ENCODE data around the gene LPIN3.

- TF ChIP-seq, protein P1, sequence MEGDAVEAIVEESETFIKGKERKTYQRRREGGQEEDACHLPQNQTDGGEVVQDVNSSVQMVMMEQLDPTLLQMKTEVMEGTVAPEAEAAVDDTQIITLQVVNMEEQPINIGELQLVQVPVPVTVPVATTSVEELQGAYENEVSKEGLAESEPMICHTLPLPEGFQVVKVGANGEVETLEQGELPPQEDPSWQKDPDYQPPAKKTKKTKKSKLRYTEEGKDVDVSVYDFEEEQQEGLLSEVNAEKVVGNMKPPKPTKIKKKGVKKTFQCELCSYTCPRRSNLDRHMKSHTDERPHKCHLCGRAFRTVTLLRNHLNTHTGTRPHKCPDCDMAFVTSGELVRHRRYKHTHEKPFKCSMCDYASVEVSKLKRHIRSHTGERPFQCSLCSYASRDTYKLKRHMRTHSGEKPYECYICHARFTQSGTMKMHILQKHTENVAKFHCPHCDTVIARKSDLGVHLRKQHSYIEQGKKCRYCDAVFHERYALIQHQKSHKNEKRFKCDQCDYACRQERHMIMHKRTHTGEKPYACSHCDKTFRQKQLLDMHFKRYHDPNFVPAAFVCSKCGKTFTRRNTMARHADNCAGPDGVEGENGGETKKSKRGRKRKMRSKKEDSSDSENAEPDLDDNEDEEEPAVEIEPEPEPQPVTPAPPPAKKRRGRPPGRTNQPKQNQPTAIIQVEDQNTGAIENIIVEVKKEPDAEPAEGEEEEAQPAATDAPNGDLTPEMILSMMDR (conservative IDR thresholded peaks at IDR 0.05; ENCODE audit: low read depth, low read length): no peak
- no peak for TF ChIP-seq POLR2A (IDR thresholded peaks at IDR 0.05; ENCODE audit: low read depth, low read length)
- TF ChIP-seq RFX5 (IDR thresholded peaks at IDR 0.05; ENCODE audit: low read depth, low read length): no peak
- no peak for TF ChIP-seq MAFK (IDR thresholded peaks at IDR 0.05; ENCODE audit: low read depth, low read length)
- no peak for TF ChIP-seq RCOR1 (IDR thresholded peaks at IDR 0.05; ENCODE audit: insufficient replicate concordance, low read length)
- TF ChIP-seq CEBPB (IDR thresholded peaks at IDR 0.05; ENCODE audit: low read depth, low read length): no peak
- TF ChIP-seq, protein P2, sequence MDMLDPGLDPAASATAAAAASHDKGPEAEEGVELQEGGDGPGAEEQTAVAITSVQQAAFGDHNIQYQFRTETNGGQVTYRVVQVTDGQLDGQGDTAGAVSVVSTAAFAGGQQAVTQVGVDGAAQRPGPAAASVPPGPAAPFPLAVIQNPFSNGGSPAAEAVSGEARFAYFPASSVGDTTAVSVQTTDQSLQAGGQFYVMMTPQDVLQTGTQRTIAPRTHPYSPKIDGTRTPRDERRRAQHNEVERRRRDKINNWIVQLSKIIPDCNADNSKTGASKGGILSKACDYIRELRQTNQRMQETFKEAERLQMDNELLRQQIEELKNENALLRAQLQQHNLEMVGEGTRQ (IDR thresholded peaks at IDR 0.05; ENCODE audit: low read depth, low read length): no peak
- no peak for TF ChIP-seq SMC3 (IDR thresholded peaks at IDR 0.05; ENCODE audit: low read depth, low read length)
- no peak for TF ChIP-seq FOS (IDR thresholded peaks at IDR 0.05; ENCODE audit: low read depth, low read length)
- TF ChIP-seq MXI1 (IDR thresholded peaks at IDR 0.05; ENCODE audit: borderline replicate concordance, low read depth, low read length): no peak
- no peak for TF ChIP-seq CHD1 (IDR thresholded peaks at IDR 0.05; ENCODE audit: low read depth, low read length)
- no peak for TF ChIP-seq BHLHE40 (IDR thresholded peaks at IDR 0.05; ENCODE audit: low read depth, low read length)
- no peak for TF ChIP-seq ELK1 (IDR thresholded peaks at IDR 0.05; ENCODE audit: borderline replicate concordance, low read depth, low read length)
- no peak for TF ChIP-seq RAD21 (IDR thresholded peaks at IDR 0.05; ENCODE audit: low read length)
Observed at GRCh38 chr20:41358717-41359116, 18.1 kb downstream of the LPIN3 start.

All from IMR-90 (cell line).